ENCODE data around the gene FMNL2.

DNA sequence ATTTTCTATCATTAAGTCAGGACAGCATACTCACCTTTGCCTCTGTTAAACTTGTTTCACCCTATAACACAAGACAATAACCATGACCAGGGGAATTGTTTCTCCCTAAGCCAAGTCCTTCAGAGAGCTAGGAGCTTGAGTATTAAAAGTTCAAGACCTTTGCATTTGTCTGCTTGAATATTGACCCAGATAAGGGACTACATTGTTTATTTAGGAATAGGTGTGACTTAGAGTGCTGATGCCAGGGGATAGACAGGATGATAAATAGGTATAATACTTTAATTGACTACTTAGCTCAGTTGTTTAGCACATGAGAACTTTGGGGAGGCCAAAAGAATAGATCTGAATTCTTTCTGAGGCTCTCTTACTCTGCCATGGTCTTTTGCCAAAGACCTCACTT is 185.8 kb downstream of the FMNL2 start:
- TF ChIP-seq POLR2AphosphoS5 (IDR thresholded peaks at IDR 0.05) (no peak), CTCF (IDR thresholded peaks at IDR 0.05) (no peak), EP300 (IDR thresholded peaks at IDR 0.05) (no peak)

Data from esophagus muscularis mucosa (tissue), 4 donors.